ENCODE data around the gene DRD5.
"Not testable (repeated sequence)": the region's sequence is repeated elsewhere in the genome, so short reads cannot be mapped to it uniquely, and the experiment has no call there.

The DRD5 gene

DNA sequence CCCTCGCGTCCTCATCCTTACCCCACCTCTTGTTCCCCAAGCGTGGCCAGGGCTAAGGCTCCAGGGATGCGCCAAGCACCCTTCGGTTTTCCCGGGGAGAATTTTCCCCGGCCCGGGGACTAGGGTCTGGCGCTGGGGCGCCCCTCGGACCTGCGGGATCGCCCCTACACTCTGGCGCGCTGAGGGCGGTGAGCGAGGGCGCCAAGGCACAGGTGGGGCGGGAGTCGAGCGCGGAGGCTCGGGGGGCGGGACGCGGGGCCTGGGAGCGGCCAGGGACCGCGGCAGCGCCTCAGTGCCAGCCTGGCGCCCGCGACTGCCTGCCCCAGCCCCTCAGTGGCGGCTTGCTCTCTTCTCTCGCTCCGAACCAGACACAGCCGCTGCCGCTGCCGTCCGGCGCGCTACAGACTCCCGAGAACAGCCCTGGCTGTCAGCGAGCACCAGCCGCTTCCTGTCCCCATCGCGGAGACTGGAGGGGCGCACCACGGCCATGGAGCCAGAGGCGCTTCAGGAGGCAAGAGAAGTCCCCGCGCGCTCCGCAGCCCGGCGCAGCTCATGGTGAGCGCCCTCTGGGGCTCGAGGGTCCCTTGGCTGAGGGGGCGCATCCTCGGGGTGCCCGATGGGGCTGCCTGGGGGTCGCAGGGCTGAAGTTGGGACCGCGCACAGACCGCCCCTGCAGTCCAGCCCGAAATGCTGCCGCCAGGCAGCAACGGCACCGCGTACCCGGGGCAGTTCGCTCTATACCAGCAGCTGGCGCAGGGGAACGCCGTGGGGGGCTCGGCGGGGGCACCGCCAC lies at the start of gene DRD5:
DRD5 (plus strand) TSS at position 292 of the 793 bp plus-strand sequence; CDS start at position 688, 396 bp downstream.
- DNase-seq (ENCODE audit: low read depth) = no peak

DNA sequence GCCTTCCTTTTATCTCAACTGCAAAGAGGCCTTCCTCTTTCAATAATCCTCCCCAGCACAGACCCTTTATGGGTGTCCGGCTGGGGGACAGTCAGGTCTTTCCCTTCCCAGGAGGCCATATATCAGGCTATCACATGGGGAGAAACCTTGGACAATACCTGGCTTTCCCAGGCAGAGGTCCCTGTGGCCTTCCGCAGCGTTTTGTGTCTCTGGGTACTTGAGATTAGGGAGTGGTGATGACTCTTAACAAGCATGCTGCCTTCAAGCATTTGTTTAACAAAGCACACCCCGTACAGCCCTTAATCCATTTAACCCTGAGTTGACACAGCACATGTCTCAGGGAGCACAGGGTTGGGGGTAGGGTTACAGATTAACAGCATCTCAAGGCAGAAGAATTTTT lies 49.2 kb upstream of the DRD5 start:
- not testable (repeated sequence) for DNase-seq (ENCODE audit: low read depth)

DNA sequence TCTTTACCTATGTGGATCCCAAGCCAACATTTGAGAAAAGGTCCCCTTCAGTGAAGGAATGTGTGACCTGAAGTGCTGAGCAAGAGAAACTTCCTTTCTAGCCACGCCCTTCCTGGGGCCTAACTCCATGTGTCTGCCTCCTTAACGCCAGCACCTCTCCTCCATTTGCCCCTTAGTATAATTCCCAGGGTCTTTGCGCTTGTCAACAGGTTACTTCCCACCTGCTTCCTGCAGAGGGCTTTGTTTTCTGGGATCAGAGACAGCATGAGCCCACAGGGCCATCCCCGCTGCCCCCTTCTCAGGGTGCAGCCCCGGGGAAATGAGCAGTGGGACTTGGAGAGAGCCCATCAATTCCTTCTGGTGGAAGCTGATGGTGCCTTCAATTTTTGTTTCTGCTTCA lies 45.9 kb upstream of the DRD5 start:
- no peak for DNase-seq (ENCODE audit: low read depth)

DNA sequence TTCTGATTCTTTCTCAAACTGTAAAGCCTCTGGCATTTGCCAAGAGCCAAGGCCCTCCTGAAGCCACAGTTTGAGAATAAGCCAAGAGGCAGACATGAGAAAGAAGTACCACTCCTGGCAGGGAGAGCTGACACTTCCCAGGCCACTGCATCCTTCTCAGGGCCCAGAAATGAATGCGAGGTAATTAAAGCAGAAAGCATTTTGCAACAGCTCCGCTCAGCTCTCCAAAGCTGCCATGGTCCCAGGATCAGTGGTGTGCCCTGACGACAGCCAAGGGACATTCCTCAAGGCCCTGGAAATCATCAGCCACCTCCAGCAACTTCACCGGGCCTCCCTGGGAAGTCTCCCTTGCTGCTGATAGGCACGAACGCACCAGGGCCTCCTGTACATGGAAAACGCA lies 44.2 kb upstream of the DRD5 start:
- not testable (repeated sequence) for DNase-seq (ENCODE audit: low read depth)

DNA sequence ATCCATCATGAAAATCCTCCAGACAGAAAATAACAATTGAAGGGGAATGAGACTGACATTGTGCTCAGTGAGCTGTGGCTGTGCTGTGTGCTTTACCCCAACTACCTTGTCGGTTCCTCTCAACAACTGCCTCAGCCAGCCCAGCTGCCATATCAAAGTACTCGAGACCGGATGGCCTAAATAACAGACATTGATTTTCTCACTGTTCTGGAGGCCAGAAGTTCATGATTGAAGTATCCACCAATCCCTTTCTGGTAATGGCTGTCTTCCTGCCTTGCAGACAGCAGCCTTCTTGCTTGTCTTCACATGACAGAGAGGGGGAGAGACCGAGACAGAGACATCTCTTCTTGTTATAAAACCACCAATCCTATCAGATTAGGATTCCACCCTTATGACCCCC lies 37.6 kb upstream of the DRD5 start:
- not testable (repeated sequence) for DNase-seq (ENCODE audit: low read depth)

DNA sequence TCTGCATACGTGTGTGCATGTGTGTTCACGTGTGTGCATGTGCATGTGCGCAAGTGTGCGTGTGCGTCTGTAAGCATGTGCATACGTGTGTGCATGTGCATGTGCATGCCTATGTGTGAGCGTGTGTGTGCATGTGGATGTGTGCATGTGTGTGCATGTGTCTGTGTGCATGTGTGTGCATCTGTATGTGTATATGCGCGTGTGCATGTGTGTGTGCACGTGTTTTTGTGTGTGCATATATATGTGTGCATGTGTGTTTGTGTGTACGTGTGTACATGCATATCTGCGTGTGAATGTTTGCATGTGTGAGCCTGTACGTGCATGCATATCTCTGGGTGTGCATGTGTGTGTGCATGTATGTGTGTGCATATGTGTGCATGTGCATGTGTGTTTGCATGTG lies 35.7 kb upstream of the DRD5 start:
- no peak for DNase-seq (ENCODE audit: low read depth)

DNA sequence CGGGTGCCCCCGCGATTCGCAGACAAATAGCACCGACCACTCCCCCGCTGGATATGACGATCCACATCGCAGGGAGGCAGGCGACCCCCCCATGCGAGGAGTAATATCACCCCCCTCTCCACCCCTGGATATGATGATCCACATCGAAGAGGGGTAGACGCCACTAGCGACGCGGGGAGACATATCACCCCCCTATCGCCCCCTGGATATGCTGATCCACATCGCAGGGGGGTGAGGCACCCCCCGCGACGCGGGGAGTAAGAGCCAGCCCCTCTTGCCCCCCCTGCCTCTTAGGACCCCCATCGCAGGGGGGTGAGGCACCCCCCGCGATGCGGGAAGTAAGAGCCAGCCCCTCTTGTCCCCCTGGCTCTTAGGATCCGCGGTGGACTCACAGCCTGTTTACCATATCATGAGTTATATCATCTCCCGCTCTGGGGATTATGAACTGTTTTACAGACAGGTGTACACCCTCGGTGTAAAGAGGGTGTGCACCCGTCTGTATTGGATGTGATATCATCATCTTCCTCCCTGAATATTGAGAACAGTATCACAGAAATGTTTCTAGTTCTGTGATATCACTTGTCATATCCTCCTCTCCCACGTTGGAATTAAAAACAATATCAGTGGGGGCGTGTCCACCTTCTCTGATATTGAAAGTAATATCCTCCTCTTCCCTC lies 22.7 kb upstream of the DRD5 start:
- no peak for DNase-seq (ENCODE audit: low read depth)

DNA sequence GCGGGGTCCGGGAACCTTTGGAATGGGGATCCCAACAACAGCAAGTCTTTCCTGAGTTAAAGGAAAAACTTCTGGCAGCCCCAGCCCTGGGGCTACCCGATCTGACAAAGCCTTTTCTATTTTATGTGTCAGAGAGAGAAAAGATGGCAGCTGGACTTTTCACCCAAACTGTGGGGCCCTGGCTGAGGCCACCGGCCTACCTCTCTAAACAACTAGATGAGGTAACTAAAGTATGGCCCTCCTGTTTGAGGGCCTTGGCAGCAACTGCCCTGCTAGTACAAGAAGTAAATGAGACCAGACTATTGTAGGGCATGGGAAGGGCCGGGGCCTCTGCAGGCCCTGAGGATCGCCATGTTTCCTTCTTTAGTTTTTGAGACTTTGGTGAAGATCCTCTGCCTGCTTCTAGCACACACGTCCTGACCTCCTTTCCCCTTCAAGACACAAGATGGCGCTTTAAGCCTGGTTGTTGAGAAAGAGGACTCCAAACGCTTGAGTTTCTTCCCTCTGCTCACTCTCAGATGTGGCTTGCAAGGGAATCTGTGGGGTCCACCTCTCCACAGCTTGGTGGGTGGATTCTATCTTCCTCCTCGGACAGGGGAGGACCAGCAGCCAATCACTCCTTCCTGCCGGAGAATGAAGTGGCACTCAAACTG lies 18.5 kb upstream of the DRD5 start:
- peak; percentile 72 for DNase-seq (ENCODE audit: low read depth)

DNA sequence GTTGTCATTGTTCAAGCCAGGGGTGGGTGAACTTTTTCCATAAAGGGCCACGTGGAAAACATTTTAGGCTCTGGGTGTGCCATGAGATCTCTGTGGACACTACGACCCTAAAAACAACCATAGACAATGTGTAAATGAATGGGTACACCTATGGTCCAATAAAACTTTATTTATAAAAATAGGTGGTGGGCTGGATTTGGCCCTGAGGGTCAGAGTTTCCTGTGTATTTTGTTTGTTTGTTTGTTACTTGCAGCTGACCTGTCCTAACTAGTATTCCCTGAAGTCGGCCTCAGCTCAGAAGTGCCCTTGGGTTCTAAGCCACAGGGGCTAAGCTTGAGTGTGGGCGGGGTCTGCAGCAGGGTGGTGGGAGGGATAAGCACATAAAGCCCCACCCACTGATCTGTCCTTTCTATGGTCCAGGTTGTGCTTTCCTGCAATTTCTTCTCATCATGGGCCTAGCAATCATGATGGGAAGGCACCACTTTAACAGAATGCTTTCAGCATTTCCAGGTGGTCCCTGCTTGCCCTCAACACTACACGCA lies 17.2 kb upstream of the DRD5 start:
- DNase-seq (ENCODE audit: low read depth) = no peak

DNA sequence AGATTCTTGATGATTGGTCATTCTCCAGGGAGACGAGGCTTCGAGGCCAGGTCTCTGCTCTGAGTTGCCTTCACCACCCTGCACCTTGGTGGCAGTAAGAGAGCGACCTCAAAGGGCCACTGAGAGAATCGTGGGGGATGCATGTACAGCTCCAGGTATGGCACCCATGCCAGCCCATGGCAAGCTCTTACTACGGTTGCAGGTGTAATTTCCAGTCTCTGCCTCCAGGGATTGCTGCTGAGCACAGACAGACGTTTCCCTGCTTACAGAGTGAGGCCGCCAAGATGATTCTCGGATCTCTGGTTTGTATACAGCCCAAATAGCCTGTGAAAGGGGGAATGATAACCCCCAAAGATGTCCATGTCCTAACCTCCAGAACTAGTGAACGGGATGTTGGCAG lies 16.3 kb upstream of the DRD5 start:
- DNase-seq (ENCODE audit: low read depth) = peak; percentile 12

DNA sequence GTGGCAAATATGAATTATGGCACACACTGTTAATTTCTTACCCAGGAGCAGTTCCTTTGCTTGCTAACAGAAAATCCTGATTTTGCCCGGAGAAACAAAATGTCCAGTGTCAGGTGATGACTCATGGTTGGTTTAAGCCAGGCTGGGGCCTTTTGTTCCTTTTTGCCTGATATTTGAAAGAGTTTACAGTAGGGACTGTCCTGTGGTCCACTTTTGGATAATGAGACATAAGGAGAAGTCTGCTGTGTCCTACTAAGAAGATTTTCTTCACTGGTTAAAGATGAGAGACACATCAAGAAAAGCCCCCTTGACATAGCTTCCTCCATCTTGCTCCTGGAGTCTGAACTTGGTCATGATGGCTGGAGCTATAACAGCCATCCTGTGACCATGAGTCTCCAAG lies 12.1 kb upstream of the DRD5 start:
- no peak for DNase-seq (ENCODE audit: low read depth)

DNA sequence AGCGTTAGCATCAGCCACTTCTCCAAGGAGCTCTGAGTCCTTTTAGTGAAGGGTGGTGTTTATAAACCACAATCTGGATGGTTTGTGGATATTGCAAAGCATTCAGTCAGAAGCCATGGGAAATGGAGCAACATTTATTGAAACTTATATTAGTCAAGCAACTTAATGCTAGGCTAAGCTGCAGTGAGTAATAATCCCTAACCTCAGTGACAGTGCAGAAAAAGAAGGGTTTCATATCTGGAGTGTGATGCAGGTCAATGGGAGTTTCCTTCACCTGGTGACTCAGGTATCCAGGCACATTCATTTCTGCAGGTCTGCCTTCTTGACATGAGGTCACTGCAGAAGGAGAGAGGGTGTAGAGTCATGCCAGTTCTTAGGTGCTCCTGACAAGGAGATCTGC lies 10.4 kb upstream of the DRD5 start:
- no peak for DNase-seq (ENCODE audit: low read depth)

DNA sequence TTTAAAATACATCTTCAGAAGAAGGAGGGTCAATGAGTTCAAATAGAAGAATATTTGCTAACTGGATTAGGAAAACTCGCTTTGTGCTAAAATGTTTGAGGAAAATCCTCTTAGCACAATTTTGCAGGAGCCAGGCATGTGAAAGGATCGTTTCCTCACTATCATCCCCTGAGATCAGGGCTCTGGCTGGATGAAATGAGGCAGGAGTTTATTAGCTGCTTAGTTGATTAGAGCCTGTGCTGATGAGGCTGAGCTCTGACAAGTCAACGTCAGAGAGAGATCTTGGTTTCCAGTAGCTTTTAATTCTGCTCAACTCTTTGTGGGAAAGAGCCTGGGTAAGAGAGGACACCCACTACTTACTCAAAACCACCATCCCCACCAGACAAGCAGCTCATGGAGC lies 8.0 kb upstream of the DRD5 start:
- DNase-seq (ENCODE audit: low read depth) = no peak

DNA sequence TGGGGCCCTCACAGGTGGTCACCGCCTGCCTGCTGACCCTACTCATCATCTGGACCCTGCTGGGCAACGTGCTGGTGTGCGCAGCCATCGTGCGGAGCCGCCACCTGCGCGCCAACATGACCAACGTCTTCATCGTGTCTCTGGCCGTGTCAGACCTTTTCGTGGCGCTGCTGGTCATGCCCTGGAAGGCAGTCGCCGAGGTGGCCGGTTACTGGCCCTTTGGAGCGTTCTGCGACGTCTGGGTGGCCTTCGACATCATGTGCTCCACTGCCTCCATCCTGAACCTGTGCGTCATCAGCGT lies 652 bp downstream of the DRD5 start:
- no peak for DNase-seq (ENCODE audit: low read depth)

DNA sequence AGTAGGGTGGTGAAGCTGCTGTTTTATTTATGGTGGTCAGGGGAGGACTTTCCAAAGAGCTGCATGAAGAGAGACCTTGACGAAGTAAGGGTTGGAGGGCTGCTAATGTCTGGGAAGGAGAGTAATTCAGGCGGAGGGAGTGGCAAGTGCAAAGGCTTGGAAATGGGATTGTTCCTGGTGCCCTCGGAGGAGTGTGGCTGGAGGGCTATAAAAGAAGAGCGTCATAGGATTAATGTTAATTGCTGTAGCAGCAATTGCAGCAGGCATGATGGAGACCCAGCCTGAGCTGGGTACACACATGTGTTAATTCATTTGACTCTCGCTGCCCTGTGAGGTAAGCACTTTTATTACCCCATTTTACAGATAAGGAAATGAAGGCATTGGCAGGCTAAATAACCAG lies 4.5 kb downstream of the DRD5 start:
- not testable (repeated sequence) for DNase-seq (ENCODE audit: low read depth)

DNA sequence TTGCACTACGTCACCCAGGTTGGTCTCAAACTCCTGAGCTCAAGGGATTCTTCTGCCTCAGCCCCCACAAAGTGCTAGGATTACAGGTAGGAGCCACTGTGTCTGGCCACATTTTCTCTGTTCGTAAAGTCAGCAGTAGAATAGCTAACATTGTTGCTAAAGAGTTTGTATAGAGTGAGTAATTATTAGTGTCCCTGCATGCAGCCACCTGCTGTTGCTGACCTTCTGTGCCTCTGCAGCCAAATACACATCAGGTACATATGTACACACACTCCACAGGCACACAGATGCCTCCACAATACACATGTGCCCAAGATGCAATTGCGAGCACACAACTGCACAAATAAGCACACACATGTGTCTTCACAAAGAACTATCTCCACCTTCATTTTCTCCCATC lies 10.9 kb downstream of the DRD5 start:
- no peak for DNase-seq (ENCODE audit: low read depth)

DNA sequence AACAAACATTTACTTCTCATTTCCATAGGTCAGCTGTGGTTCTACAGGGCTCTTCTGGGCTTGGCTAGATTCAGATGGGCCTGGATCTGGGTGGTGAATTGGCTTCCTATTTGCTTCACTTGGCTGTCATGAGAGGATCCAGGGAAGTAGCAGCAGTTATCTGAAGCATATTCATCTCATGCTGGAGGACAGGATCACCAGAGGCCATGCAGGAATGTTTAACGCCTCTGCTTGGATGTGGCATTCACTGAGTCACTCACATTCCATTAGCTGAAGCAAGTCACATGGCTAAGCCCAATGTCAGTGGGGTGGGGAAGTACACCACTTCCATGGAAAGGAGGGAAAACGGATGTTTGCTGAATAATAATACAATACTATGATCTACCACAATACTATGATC lies 15.2 kb downstream of the DRD5 start:
- peak; percentile 4 for DNase-seq (ENCODE audit: low read depth)

DNA sequence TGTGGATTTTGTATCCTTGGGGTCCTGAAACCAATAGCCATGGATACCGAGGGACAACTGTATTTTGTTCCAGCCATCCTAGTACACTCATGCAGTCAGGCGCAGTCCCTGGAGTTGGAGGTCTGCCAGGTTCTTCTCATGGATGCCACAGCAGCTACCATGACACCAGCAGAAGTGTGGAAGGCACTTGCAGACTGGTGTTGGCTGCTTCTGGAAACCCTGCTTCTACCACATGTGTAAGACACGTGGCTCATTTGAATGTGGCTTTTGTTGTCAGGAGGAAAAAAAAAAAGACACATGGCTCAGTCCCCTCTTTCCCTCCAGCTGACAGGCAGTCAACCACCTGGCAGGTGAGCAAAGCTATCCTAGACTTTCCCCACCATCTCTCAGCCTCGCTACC lies 19.4 kb downstream of the DRD5 start:
- no peak for DNase-seq (ENCODE audit: low read depth)

DNA sequence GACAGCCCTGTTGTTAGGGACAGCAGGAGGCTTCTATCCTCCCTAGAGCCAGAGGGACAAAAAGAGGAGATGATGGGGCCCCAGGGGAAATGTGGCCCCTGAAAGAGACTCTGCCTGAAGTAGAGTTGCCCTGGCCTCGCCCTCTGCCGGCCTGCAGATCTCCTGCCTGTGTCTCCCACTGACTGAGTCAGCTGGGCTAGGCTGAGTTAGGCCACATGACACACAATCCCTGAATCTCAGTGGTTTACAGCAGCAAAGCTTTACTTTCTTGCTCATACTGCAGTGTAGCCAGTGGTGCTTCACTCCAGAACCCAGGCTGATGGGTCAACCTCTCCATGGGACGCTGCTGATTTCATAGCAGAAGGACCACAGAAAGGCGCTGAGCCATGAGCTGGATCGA lies 23.5 kb downstream of the DRD5 start:
- no peak for DNase-seq (ENCODE audit: low read depth)

DNA sequence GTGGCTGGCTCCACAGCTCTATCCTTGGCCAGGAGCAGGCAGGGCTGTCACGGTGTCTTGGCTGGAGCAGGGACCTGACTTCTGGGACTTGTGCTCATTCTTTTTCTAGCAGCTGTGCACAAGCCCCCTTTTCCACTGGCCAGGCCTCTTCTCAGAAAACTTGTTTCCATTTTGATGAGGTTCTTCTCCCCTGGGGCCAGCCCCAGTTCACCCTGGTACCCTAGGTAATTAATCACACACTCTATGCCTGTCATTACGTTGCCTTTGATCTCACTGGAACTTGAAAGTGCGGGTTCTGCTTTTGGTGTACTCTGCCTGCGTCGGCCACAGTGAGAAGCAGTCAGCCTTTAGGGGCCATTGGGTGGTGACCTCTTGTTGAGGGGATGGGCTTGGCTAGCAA lies 26.6 kb downstream of the DRD5 start:
- no peak for DNase-seq (ENCODE audit: low read depth)

DNA sequence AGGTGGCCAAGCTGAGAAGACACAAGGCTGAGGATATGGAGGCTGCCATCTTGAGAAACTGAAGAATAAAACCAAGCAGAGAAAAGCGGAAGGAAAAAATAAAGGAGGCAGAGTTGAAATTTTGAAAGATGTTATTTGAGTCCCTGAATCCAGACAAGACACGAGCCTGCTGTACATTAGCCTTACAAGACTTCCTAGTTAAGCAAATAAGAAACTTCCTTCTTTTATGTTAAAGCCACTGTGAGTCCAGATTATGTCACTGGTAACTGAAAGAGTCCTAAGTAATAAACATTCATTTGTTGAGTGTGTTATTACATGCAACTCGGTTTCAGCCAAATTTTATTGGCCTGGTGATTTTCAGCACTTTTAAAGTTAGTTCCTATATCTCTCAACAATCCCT lies 30.4 kb downstream of the DRD5 start:
- DNase-seq (ENCODE audit: low read depth) = no peak

DNA sequence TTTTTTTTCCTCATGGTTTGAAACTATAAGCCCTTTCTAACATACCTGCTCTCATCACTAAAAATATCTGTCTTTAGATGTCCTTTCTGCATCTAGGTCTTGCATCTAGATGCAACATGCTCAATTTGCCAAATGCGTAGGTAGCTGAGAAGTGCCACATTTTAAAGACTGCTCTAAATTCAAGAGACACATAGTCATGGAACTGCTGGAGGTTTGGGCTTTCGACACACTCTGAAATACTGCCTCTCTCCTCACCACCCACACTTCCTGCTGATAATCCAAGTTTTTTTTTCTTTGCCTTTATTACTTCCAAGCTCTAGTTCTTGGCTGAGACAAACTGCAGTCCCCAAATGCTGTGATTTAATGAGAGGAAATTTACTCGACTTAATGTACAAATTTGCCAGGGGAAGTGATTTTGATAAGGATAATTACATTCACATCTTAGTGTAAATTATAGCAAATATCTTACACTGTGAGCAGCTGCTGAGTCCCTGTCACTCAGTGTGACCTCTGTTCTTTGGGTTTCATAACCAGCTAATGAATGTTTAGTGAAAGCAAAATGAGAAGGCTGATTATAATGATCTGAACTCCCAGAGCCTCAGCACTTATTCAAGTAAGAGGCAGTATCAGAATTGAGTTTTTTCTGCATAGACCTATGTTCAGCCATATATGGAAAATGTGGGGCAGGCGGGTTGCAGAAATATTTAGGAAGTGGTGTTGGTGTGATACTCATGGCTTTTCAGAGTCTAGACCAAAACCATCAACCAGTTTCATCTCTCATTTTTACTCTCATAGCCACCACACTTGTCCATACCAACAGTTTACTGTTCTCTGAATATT lies 31.3 kb downstream of the DRD5 start:
- DNase-seq (ENCODE audit: low read depth) = no peak

Measured in EH (cell line).